AG09319 (cell line): ENCODE data around the gene SKI.

ENCODE experiments used
- DNase-seq: peaks from one replicate; pipeline ENCODE4 v3.0.0-alpha.2; 2010; ENCODE audit warnings: low read depth; ENCODE audit errors: extremely low read depth
- TF ChIP-seq, protein P1 (sequence below): IDR thresholded peaks from 2 replicates; pipeline ENCODE4 v1.5.1; 2011; ENCODE audit warnings: low read depth, mild to moderate bottlenecking, inconsistent platforms, low read length, moderate library complexity

SKI gene

GRCh38 chr1:2253036-2253796 is 25.1 kb downstream of the SKI start:
- DNase-seq = no peak
- TF ChIP-seq, protein P1, sequence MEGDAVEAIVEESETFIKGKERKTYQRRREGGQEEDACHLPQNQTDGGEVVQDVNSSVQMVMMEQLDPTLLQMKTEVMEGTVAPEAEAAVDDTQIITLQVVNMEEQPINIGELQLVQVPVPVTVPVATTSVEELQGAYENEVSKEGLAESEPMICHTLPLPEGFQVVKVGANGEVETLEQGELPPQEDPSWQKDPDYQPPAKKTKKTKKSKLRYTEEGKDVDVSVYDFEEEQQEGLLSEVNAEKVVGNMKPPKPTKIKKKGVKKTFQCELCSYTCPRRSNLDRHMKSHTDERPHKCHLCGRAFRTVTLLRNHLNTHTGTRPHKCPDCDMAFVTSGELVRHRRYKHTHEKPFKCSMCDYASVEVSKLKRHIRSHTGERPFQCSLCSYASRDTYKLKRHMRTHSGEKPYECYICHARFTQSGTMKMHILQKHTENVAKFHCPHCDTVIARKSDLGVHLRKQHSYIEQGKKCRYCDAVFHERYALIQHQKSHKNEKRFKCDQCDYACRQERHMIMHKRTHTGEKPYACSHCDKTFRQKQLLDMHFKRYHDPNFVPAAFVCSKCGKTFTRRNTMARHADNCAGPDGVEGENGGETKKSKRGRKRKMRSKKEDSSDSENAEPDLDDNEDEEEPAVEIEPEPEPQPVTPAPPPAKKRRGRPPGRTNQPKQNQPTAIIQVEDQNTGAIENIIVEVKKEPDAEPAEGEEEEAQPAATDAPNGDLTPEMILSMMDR = no peak

DNA sequence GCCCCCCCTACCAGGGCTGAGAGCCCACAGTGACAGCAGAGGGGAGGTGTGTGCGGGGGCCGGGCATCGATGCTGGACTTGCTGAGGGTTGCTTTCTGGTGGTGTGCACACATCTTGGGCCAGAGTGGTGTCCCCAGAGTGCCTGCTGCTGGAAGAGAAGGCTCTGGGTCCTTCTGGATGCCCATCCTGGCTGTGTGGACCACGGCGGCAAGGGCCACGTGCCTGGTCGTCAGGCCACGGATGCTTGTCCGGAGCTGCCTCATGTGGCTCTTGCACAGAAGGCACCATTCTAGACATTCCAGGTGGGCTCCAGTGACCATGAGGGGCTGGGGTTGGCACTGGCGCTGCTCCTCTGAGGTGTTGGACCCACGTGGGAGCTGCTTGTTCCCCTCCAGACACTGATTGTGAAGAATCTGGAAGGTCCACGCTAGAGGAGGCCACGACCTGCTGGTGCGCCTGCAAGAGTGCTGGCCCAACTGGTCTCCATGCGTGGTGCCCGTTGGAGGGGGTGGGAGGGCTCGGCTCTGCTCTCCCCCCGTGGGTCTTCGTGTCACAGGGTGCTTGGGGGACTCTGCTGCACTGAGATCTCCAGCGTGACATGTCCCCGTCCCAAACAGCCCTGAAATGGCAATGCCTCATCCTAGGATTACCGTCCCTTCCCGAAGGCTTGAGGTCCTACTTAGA is 25.8 kb downstream of the SKI start:
- TF ChIP-seq, protein P1 = no peak
- no peak for DNase-seq

GRCh38 chr1:2255047-2255419 is 26.9 kb downstream of the SKI start:
- TF ChIP-seq, protein P1 = no peak
- no peak for DNase-seq

DNA sequence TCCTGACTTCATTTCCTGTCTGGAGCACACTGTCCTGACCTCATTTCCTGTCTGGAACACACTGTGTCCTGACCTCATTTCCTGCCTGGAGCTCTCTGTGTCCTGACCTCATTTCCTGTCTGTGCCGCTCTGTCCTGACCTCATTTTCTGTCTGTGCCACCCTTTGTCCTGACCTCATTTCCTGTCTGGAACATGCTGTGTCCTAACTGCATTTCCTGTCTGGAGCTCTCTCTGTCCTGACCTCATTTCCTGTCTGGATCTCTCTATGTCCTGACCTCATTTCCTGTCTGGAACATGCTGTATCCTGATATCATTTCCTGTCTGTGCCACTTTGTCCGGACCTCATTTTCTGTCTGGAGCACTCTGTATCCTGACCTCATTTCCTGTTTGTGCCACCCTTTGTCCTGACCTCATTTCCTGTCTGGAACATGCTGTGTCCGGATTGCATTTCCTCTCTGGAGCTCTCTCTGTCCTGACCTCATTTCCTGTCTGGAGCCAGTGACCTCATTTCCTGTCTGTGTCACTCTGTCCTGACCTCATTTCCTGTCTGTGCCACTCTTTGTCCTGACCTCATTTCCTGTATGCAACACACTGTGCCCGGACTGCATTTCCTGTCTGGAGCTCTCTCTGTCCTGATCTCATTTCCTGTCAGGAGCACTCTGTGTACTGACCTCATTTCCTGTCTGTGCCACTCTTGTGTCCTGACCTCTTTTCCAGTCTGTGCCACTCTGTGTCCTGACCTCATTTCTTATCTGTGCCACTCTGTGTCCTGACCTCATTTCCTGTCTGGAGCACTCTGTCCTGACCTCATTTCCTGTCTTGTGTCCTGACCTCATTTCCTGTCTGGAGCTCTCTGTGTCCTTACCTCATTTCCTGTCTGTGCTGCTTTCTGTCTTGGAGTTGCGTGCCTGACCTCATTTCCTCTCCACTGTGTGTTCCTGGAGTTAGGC is 27.6 kb downstream of the SKI start:
- TF ChIP-seq, protein P1 = no peak
- DNase-seq = no peak

- DNase-seq = no peak
- TF ChIP-seq, protein P1 = no peak
These were observed 28.5 kb downstream of the SKI start for GRCh38 chr1:2256435-2257244.

- DNase-seq = no peak
- TF ChIP-seq, protein P1 = no peak
These were observed 29.1 kb downstream of the SKI start for GRCh38 chr1:2257245-2257627.
